Endothelial cell (in vitro differentiated cells): ENCODE data around the gene KCNQ1. TPM values are rescaled to one million over a fixed set of nuclear protein-coding genes. Genes with fewer than 3 reads are reported as not detected.

ENCODE experiments used
- DNase-seq: peaks from one replicate; pipeline ENCODE4 v3.0.0; 2021; ENCODE audit warnings: low spot score
- H3K27ac Mint-ChIP-seq: one replicate; pipeline ENCODE4 v1.8.0; 2021; ENCODE audit warnings: mixed read lengths, inconsistent platforms; ENCODE audit not compliant: unreplicated experiment
- H3K27me3 Mint-ChIP-seq: one replicate; pipeline ENCODE4 v1.8.0; 2021; ENCODE audit warnings: mild to moderate bottlenecking, moderate library complexity, mixed read lengths, inconsistent platforms; ENCODE audit not compliant: unreplicated experiment
- H3K36me3 Mint-ChIP-seq: one replicate; pipeline ENCODE4 v1.8.0; 2021; ENCODE audit warnings: mild to moderate bottlenecking, low read depth, mixed read lengths, inconsistent platforms; ENCODE audit not compliant: unreplicated experiment
- H3K4me1 Mint-ChIP-seq: one replicate; pipeline ENCODE4 v1.8.0; 2021; ENCODE audit warnings: mild to moderate bottlenecking, mixed read lengths, inconsistent platforms; ENCODE audit not compliant: unreplicated experiment
- H3K4me3 Mint-ChIP-seq: one replicate; pipeline ENCODE4 v1.8.0; 2021; ENCODE audit warnings: mild to moderate bottlenecking, mixed read lengths, inconsistent platforms; ENCODE audit not compliant: unreplicated experiment
- H3K9me3 Mint-ChIP-seq: one replicate; pipeline ENCODE4 v1.8.0; 2021; ENCODE audit warnings: mixed read lengths, inconsistent platforms; ENCODE audit not compliant: unreplicated experiment
- CTCF ChIP-seq: fragments of 200-600 bp; sonication (generic); IDR thresholded peaks from one replicate; pipeline ENCODE4 v1.5.0; 2021; ENCODE audit warnings: antibody characterized with exemption; ENCODE audit not compliant: unreplicated experiment
- total RNA-seq: library from RNA; stranded (reverse); fragmentation: NEBNext Ultra II Directional; extraction: Animal tissue kit (Norgen Biotek cat#: 25700); gene quantifications from one replicate; pipeline ENCODE4 v1.2.1, GENCODE V29; 2021; ENCODE audit not compliant: unreplicated experiment

The KCNQ1 gene
- total RNA-seq, 1 donor from 2014 or later, result 35.3 TPM

- H3K27me3 Mint-ChIP-seq, result peaks cover 13% of the 10 kb centered on the region
- H3K4me3 Mint-ChIP-seq, result peak overlapping the region; percentile 24
- H3K9me3 Mint-ChIP-seq, result no peaks in the 10 kb centered on the region
- H3K27ac Mint-ChIP-seq, result no peak overlapping the region
- DNase-seq, result no peak
- TF ChIP-seq CTCF, result no peak
- H3K4me1 Mint-ChIP-seq, result peaks cover 36% of the 10 kb centered on the region
- H3K36me3 Mint-ChIP-seq, result peaks cover 14% of the 10 kb centered on the region
Observed at GRCh38 chr11:2693271-2694261, 248.8 kb downstream of the KCNQ1 start.

GRCh38 chr11:2694495-2694894, 249.7 kb downstream of the KCNQ1 start:
- no peak overlapping the region for H3K27ac Mint-ChIP-seq
- H3K9me3 Mint-ChIP-seq, result no peaks in the 10 kb centered on the region
- peaks cover 40% of the 10 kb centered on the region for H3K4me1 Mint-ChIP-seq
- no peak for DNase-seq
- peaks cover 18% of the 10 kb centered on the region for H3K27me3 Mint-ChIP-seq
- H3K36me3 Mint-ChIP-seq, result peaks cover 21% of the 10 kb centered on the region
- no peak for TF ChIP-seq CTCF
- peak overlapping the region; percentile 24 for H3K4me3 Mint-ChIP-seq

- no peaks in the 10 kb centered on the region for H3K9me3 Mint-ChIP-seq
- no peak for DNase-seq
- no peak overlapping the region for H3K27ac Mint-ChIP-seq
- H3K36me3 Mint-ChIP-seq, result peaks cover 18% of the 10 kb centered on the region
- no peak for TF ChIP-seq CTCF
- H3K4me3 Mint-ChIP-seq, result peak overlapping the region; percentile 60
- H3K27me3 Mint-ChIP-seq, result peaks cover 14% of the 10 kb centered on the region
- H3K4me1 Mint-ChIP-seq, result peaks cover 40% of the 10 kb centered on the region
Observed at GRCh38 chr11:2694995-2695939, 250.5 kb downstream of the KCNQ1 start.

GRCh38 chr11:2696455-2696854, 251.6 kb downstream of the KCNQ1 start:
- H3K4me1 Mint-ChIP-seq, result peaks cover 40% of the 10 kb centered on the region
- no peak for TF ChIP-seq CTCF
- H3K27ac Mint-ChIP-seq, result no peak overlapping the region
- peaks cover 21% of the 10 kb centered on the region for H3K36me3 Mint-ChIP-seq
- no peaks in the 10 kb centered on the region for H3K9me3 Mint-ChIP-seq
- H3K4me3 Mint-ChIP-seq, result no peak overlapping the region
- no peak for DNase-seq
- H3K27me3 Mint-ChIP-seq, result peaks cover 20% of the 10 kb centered on the region
